MCF 10A (cell line): ENCODE measurements around the gene TWIST2. TPM values are rescaled to one million over a fixed set of nuclear protein-coding genes. Genes with fewer than 3 reads are reported as not detected.

Experiments
- BruUV-seq: library from RNA; stranded (reverse); fragments of 400-500 nt; replicated peaks from 2 replicates; lab custom pipeline; 2021; lab: Mats Ljungman, UMichigan
- CTCF ChIA-PET: fragments of 300-600 bp; sonication (Branson Sonifier 250); formaldehyde crosslinking; extraction: SDS; loops from one replicate; lab custom pipeline; 2021; ENCODE audit warnings: antibody characterized with exemption, inconsistent platforms; lab: Yijun Ruan, JAX
- POLR2A ChIA-PET: fragments of 300-600, 350-650 bp; sonication (Branson Sonifier 250); formaldehyde crosslinking; extraction: SDS; loops from one replicate; lab custom pipeline; 2020; ENCODE audit warnings: antibody characterized with exemption, inconsistent platforms; lab: Yijun Ruan, JAX
- DNase-seq: peaks from one replicate; pipeline ENCODE4 v3.0.0-alpha.2; 2018; ENCODE audit not compliant: unreplicated experiment
- H3K27ac Mint-ChIP-seq: one replicate; pipeline ENCODE4 v1.8.0; 2022; ENCODE audit warnings: mild to moderate bottlenecking, low read depth, mixed read lengths; ENCODE audit not compliant: unreplicated experiment
- H3K27me3 Mint-ChIP-seq: one replicate; pipeline ENCODE4 v1.8.0; 2022; ENCODE audit warnings: mixed read lengths; ENCODE audit not compliant: insufficient read depth, unreplicated experiment
- H3K36me3 Mint-ChIP-seq: one replicate; pipeline ENCODE4 v1.8.0; 2022; ENCODE audit warnings: mild to moderate bottlenecking, moderate library complexity, mixed read lengths; ENCODE audit not compliant: insufficient read depth, unreplicated experiment
- H3K4me1 Mint-ChIP-seq: one replicate; pipeline ENCODE4 v1.8.0; 2022; ENCODE audit warnings: mixed read lengths; ENCODE audit not compliant: insufficient read depth, unreplicated experiment
- H3K4me3 Mint-ChIP-seq: one replicate; pipeline ENCODE4 v1.8.0; 2022; ENCODE audit warnings: mild to moderate bottlenecking, moderate library complexity, mixed read lengths; ENCODE audit not compliant: unreplicated experiment
- H3K9me3 Mint-ChIP-seq: one replicate; pipeline ENCODE4 v1.8.0; 2022; ENCODE audit warnings: mixed read lengths; ENCODE audit not compliant: unreplicated experiment
- CTCF ChIP-seq: fragments of 200-600 bp; IDR thresholded peaks from one replicate; pipeline ENCODE4 v1.8.0; 2022; ENCODE audit warnings: antibody characterized with exemption, mild to moderate bottlenecking; ENCODE audit not compliant: unreplicated experiment
- intact Hi-C: fragments of 100-400 bp; cut with micrococcal nuclease; formaldehyde crosslinking; loops from 2 replicates; pipeline ENCODE4 v1.14.1; 2022
- total RNA-seq: library from RNA; stranded (reverse); gene quantifications from 2 replicates; pipeline ENCODE4 v1.2.3, GENCODE V29; 2022

TWIST2 gene
- total RNA-seq, 1 experiment from 2014 or later = 30.2 TPM

DNA sequence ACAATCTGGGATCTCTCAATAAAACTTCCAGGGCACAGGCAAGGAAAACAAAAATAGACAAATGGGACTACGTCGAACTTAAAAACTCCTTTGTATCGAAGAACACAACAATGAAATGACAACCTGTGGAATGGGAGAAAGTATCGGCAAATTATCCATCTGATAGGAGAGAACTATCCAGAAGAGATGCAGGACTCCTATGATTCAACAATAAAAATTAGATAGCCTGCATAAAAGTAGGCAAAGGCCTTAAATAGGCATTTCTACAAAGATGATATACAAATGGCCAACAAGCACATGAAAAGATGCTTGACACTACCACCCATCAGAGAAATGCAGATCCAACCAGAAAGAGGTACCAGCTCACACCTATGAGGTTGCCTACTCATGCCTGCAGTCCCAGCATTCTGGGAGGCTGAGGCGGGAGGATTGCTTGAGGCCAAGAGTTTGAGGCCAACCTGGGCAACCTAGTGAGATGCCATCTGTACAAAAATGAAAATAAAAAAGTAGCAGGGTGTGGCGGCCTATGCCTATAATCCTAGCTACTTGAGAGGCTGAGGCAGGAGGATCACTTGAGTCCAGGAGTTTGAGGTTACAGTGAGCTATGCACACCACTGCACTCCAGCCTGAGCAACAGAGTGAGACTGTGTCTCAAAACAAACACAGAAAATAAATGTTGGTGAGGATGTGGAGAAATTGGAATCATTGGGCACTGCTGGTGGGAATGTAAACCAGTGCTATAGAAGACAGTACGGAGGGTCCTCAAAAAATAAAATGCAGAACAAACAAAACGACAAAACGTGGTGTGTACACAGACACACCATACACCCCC is 21.6 kb downstream of the TWIST2 start:
- intact Hi-C loops = no loop called here

DNA sequence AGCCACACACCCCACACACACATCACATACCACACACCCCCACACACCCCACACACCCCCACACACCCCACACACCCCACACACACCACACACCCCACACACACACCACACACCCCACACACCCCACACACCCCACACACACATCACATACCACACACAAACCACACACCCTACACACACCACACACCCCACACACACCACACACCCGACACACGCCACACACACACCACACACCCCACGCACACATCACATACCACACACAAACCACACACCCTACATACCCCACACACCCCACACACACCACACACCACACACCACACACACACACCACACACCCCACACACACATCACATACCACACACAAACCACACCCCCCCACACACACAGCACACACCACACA is 22.4 kb downstream of the TWIST2 start:
- Mint-ChIP-seq H3K9me3 (no peaks in the 10 kb centered on the region), H3K36me3 (peaks cover 38% of the 10 kb centered on the region), H3K27me3 (no peaks in the 10 kb centered on the region), H3K4me3 (no peak overlapping the region), H3K4me1 (peaks cover 29% of the 10 kb centered on the region), H3K27ac (no peak overlapping the region)
- ChIA-PET POLR2A (no interaction called here), CTCF (no interaction called here)
- intact Hi-C loops = no loop called here
- TF ChIP-seq CTCF = no peak
- no TSS peak for BruUV-seq
- DNase-seq = no peak

More for the DNA sequence above, 21.6 kb downstream of the TWIST2 start:
- ChIA-PET POLR2A (interaction anchor here (0.6 kb wide), 1 partner anchor 114 kb away, joined by 3 read pairs; no protein-coding TSS in a partner anchor), CTCF (no interaction called here)
- no peak for TF ChIP-seq CTCF
- H3K9me3 Mint-ChIP-seq = no peaks in the 10 kb centered on the region
- BruUV-seq = no TSS peak
- H3K27ac Mint-ChIP-seq = no peak overlapping the region
- H3K27me3 Mint-ChIP-seq = no peaks in the 10 kb centered on the region
- peaks cover 31% of the 10 kb centered on the region for H3K36me3 Mint-ChIP-seq
- H3K4me3 Mint-ChIP-seq = no peak overlapping the region
- DNase-seq = no peak
- peaks cover 29% of the 10 kb centered on the region for H3K4me1 Mint-ChIP-seq

DNA sequence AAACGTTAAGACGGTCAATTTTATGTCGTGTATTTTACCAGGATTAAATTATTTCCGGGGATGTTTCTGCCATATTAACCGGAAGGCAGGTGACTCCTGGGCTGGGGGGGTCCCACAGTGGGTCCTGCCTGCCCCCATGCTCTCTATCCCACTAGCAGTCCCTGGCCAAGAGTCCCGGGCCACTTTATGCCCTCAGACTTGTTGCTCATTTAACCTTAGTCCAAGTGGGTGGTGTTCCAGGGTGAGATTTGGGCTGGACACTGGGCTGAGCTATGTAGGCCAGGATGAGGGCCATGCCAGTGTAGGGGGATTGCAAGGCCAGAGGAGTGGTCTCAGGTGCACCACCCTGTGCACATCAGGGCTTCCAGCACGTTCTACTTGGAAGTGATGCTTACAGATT is 24.1 kb downstream of the TWIST2 start:
- H3K36me3 Mint-ChIP-seq = peaks cover 41% of the 10 kb centered on the region
- intact Hi-C loops = no loop called here
- peaks cover 24% of the 10 kb centered on the region for H3K4me1 Mint-ChIP-seq
- POLR2A ChIA-PET = no interaction called here
- CTCF ChIA-PET = no interaction called here
- H3K27ac Mint-ChIP-seq = peak overlapping the region; percentile 82
- no peak for DNase-seq
- no TSS peak for BruUV-seq
- no peaks in the 10 kb centered on the region for H3K9me3 Mint-ChIP-seq
- no peak overlapping the region for H3K4me3 Mint-ChIP-seq
- no peaks in the 10 kb centered on the region for H3K27me3 Mint-ChIP-seq
- no peak for TF ChIP-seq CTCF

GRCh38 chr2:238872628-238873380 is 24.9 kb downstream of the TWIST2 start:
- DNase-seq = no peak
- Mint-ChIP-seq H3K9me3 (no peaks in the 10 kb centered on the region), H3K27ac (no peak overlapping the region), H3K4me1 (peaks cover 16% of the 10 kb centered on the region), H3K4me3 (no peak overlapping the region), H3K36me3 (peaks cover 34% of the 10 kb centered on the region), H3K27me3 (no peaks in the 10 kb centered on the region)
- no peak for TF ChIP-seq CTCF
- POLR2A ChIA-PET = no interaction called here
- CTCF ChIA-PET = interaction anchor here (1.0 kb wide), 1 partner anchor 130 kb away, joined by 3 read pairs; no protein-coding TSS in a partner anchor
- no TSS peak for BruUV-seq
- intact Hi-C loops = no loop called here
